SH-SY5Y (cell line): Measurements from ENCODE around the gene USH2A.

Experiments
- GATA2 ChIP-seq: IDR thresholded peaks from 2 replicates; pipeline ENCODE4 v1.6.1; 2011; ENCODE audit warnings: mild to moderate bottlenecking, low read depth, low read length
- GATA3 ChIP-seq: IDR thresholded peaks from 2 replicates; pipeline ENCODE4 v1.6.1; 2011; ENCODE audit warnings: low read depth, mild to moderate bottlenecking, low read length, moderate library complexity

- TF ChIP-seq GATA2: no peak
- TF ChIP-seq GATA3: no peak
Observed at GRCh38 chr1:216076751-216077150, 346.5 kb downstream of the USH2A start.
